NCI-H1694 treated with DMSO at 0.1 percent for 48 hours (cell line): ENCODE data around the gene LSAMP.
A peak's percentile ranks its signal among the peaks of the same experiment; 100 is the strongest.
"Not testable (repeated sequence)": the region's sequence is repeated elsewhere in the genome, so short reads cannot be mapped to it uniquely, and the experiment has no call there.

ENCODE experiments used
- DNase-seq: peaks from one replicate; lab custom pipeline; 2025; lab: John Stamatoyannopoulos, UW

The LSAMP gene

GRCh38 chr3:115791271-115792153, 653.8 kb downstream of the LSAMP start:
- DNase-seq = not testable (repeated sequence)

GRCh38 chr3:115790759-115791158, 654.5 kb downstream of the LSAMP start:
- DNase-seq = no peak

- DNase-seq = no peak
Measured at GRCh38 chr3:115789481-115789880, 655.8 kb downstream of the LSAMP start.

GRCh38 chr3:115788921-115789470, 656.3 kb downstream of the LSAMP start:
- no peak for DNase-seq

- DNase-seq = no peak
Measured at GRCh38 chr3:115787818-115788217, 657.5 kb downstream of the LSAMP start.

- DNase-seq = no peak
Measured at GRCh38 chr3:115785782-115786181, 659.5 kb downstream of the LSAMP start.

GRCh38 chr3:115784739-115785536, 660.3 kb downstream of the LSAMP start:
- peak; percentile 47 for DNase-seq

- DNase-seq = peak; percentile 83
Measured at GRCh38 chr3:115783938-115784738, 661.1 kb downstream of the LSAMP start.

- DNase-seq = not testable (repeated sequence)
Measured at GRCh38 chr3:115783426-115783825, 661.9 kb downstream of the LSAMP start.

GRCh38 chr3:115779011-115779410, 666.3 kb downstream of the LSAMP start:
- no peak for DNase-seq

- DNase-seq = no peak
Measured at GRCh38 chr3:115772951-115773350, 672.3 kb downstream of the LSAMP start.

- no peak for DNase-seq
Measured at GRCh38 chr3:115768661-115769060, 676.6 kb downstream of the LSAMP start.

GRCh38 chr3:115766587-115767482, 678.5 kb downstream of the LSAMP start:
- DNase-seq = no peak

GRCh38 chr3:115761927-115762305, 683.4 kb downstream of the LSAMP start:
- DNase-seq = no peak

- DNase-seq = no peak
Measured at GRCh38 chr3:115760716-115761115, 684.6 kb downstream of the LSAMP start.

GRCh38 chr3:115758076-115758763, 687.1 kb downstream of the LSAMP start:
- no peak for DNase-seq

GRCh38 chr3:115752978-115753377, 692.3 kb downstream of the LSAMP start:
- DNase-seq = not testable (repeated sequence)
